Caco-2 (cell line): Measurements from ENCODE around the gene NDUFV1. TPM values are rescaled to one million over a fixed set of nuclear protein-coding genes. Genes with fewer than 3 reads are reported as not detected.

Experiments
- BruUV-seq: library from RNA; stranded (reverse); fragments of 400-500 nt; replicated peaks from 2 replicates; lab custom pipeline; 2021; lab: Mats Ljungman, UMichigan
- CTCF ChIA-PET: fragments of 300-600 bp; sonication (Branson Sonifier 250); formaldehyde crosslinking; loops from one replicate; lab custom pipeline; 2022; ENCODE audit warnings: antibody characterized with exemption; lab: Charles Lee
- POLR2A ChIA-PET: fragments of 300-600 bp; sonication (Branson Sonifier 250); formaldehyde crosslinking; loops from one replicate; lab custom pipeline; 2022; ENCODE audit warnings: antibody characterized with exemption; lab: Charles Lee
- DNase-seq, 2 experiments: peaks; one replicate each; pipeline versions ENCODE4 v3.0.0 to v3.0.0-alpha.2; 2020 to 2022
- H3K27me3 ChIP-seq: replicated peaks from 2 replicates; pipeline ENCODE4 v1.6.0; 2011; ENCODE audit warnings: low read length; ENCODE audit not compliant: control insufficient read depth, insufficient read depth
- H3K36me3 ChIP-seq: 2 replicates; pipeline ENCODE4 v1.5.1; 2011; ENCODE audit warnings: low read length; ENCODE audit not compliant: control insufficient read depth, insufficient read depth
- H3K4me1 ChIP-seq: fragments of 250-450 bp; sonication (Bioruptor Pico); 2 replicates; pipeline ENCODE4 v1.5.1; 2020; ENCODE audit warnings: mild to moderate bottlenecking
- H3K4me3 ChIP-seq: 2 replicates; pipeline ENCODE4 v1.5.1; 2011; ENCODE audit warnings: low read depth, mild to moderate bottlenecking, control low read depth, low read length
- H3K9me3 ChIP-seq: fragments of 250-450 bp; sonication (Bioruptor Pico); 2 replicates; pipeline ENCODE4 v1.5.1; 2020; ENCODE audit warnings: mild to moderate bottlenecking, moderate library complexity
- H3K27ac Mint-ChIP-seq: one replicate; pipeline ENCODE4 v1.8.0; 2022; ENCODE audit warnings: mixed read lengths; ENCODE audit not compliant: unreplicated experiment
- H3K27me3 Mint-ChIP-seq: one replicate; pipeline ENCODE4 v1.8.0; 2022; ENCODE audit warnings: mixed read lengths; ENCODE audit not compliant: insufficient read depth, unreplicated experiment
- H3K36me3 Mint-ChIP-seq: one replicate; pipeline ENCODE4 v1.8.0; 2022; ENCODE audit warnings: mild to moderate bottlenecking, mixed read lengths; ENCODE audit not compliant: insufficient read depth, unreplicated experiment
- H3K4me1 Mint-ChIP-seq: one replicate; pipeline ENCODE4 v1.8.0; 2022; ENCODE audit warnings: low read depth, mixed read lengths; ENCODE audit not compliant: unreplicated experiment
- H3K4me3 Mint-ChIP-seq: one replicate; pipeline ENCODE4 v1.8.0; 2022; ENCODE audit warnings: mild to moderate bottlenecking, moderate library complexity, mixed read lengths; ENCODE audit not compliant: unreplicated experiment
- H3K9me3 Mint-ChIP-seq: one replicate; pipeline ENCODE4 v1.8.0; 2022; ENCODE audit warnings: mixed read lengths; ENCODE audit not compliant: unreplicated experiment
- intact Hi-C: fragments of 100-400 bp; cut with micrococcal nuclease; formaldehyde crosslinking; loops from one replicate; pipeline ENCODE4 v1.10.0; 2022; ENCODE audit not compliant: unreplicated experiment
- total RNA-seq: library from RNA; stranded (reverse); gene quantifications from 2 replicates; pipeline ENCODE4 v1.2.3, GENCODE V29; 2022
- TF ChIP-seq, protein P1 (sequence below), 2 experiments: fragments of 200-600 bp in 1 of 2; IDR thresholded peaks; 1 replicate in 1 of 2; 2 replicates in 1 of 2; pipeline versions ENCODE4 v1.5.1 to v1.8.0; 2011 to 2022; ENCODE audit warnings: antibody characterized with exemption in 1 of 2, control low read depth in 1 of 2, inconsistent platforms in 1 of 2, low read depth in 1 of 2, low read length in 1 of 2, mild to moderate bottlenecking in 1 of 2, moderate library complexity in 1 of 2; ENCODE audit not compliant: insufficient read depth in 1 of 2, severe bottlenecking in 1 of 2, unreplicated experiment in 1 of 2

Gene NDUFV1
- total RNA-seq, 1 experiment from 2014 or later = 358 TPM

DNA sequence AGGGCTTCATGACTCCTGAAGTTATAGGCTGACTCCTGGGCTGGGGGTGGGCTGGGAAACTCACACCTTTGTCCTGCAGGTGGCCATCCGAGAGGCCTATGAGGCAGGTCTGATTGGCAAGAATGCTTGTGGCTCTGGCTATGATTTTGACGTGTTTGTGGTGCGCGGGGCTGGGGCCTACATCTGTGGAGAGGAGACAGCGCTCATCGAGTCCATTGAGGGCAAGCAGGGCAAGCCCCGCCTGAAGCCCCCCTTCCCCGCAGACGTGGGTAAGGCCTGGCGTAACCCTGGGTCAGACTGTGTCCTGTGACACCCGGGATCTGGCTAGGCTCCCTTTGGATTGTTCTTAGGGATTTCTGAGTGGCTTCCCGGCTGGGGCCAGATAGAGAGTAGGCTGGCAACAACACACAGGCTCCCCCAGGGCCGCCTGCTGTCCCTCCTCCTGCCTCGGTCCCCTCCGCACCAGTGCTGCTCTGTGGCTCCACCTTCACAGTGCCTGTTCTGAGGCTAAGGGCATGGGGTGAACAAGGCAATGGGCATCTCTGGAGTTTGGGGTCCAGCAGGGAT lies 3.6 kb downstream of the NDUFV1 start:
- H3K4me3 ChIP-seq = no peak overlapping the region
- ChIA-PET CTCF (interaction anchor here (0.6 kb wide), 1 partner anchor 303 kb away, joined by 5 read pairs; no protein-coding TSS in a partner anchor), POLR2A (no interaction called here)
- no peaks in the 10 kb centered on the region for H3K9me3 Mint-ChIP-seq
- intact Hi-C loops = no loop called here
- H3K36me3 Mint-ChIP-seq = peaks cover 42% of the 10 kb centered on the region
- no peaks in the 10 kb centered on the region for H3K9me3 ChIP-seq
- peaks cover 11% of the 10 kb centered on the region for H3K36me3 ChIP-seq
- no peaks in the 10 kb centered on the region for H3K4me1 Mint-ChIP-seq
- no TSS peak for BruUV-seq
- peaks cover 10% of the 10 kb centered on the region; the same call in 1 of the 2 replicates for H3K4me1 ChIP-seq
- TF ChIP-seq, protein P1, sequence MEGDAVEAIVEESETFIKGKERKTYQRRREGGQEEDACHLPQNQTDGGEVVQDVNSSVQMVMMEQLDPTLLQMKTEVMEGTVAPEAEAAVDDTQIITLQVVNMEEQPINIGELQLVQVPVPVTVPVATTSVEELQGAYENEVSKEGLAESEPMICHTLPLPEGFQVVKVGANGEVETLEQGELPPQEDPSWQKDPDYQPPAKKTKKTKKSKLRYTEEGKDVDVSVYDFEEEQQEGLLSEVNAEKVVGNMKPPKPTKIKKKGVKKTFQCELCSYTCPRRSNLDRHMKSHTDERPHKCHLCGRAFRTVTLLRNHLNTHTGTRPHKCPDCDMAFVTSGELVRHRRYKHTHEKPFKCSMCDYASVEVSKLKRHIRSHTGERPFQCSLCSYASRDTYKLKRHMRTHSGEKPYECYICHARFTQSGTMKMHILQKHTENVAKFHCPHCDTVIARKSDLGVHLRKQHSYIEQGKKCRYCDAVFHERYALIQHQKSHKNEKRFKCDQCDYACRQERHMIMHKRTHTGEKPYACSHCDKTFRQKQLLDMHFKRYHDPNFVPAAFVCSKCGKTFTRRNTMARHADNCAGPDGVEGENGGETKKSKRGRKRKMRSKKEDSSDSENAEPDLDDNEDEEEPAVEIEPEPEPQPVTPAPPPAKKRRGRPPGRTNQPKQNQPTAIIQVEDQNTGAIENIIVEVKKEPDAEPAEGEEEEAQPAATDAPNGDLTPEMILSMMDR (IDR thresholded peaks at IDR 0.05; ENCODE audit: insufficient read depth in 1 of 2, low read depth in 1 of 2, low read length in 1 of 2, severe bottlenecking in 1 of 2, unreplicated experiment in 1 of 2) = no peak
- no peak overlapping the region for H3K27ac Mint-ChIP-seq
- no peaks in the 10 kb centered on the region for H3K27me3 Mint-ChIP-seq
- no peak for DNase-seq
- no peak overlapping the region for H3K4me3 Mint-ChIP-seq
- no peaks in the 10 kb centered on the region for H3K27me3 ChIP-seq

DNA sequence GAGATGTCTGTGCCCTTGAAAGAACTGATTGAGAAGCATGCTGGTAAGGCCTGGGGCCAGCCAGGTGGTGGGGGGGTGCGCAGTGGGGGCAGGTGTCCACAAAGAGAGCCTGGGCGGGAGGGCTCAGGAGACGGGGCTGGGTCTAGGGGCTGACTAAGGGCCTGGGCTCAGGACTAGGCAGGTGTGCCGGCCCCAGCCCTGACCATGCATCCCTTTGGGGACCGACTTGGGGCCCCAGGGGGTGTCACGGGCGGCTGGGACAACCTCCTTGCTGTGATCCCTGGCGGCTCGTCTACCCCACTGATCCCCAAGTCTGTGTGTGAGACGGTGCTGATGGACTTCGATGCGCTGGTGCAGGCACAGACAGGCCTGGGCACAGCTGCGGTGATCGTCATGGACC lies 4.4 kb downstream of the NDUFV1 start:
- H3K36me3 ChIP-seq = peaks cover 11% of the 10 kb centered on the region
- H3K4me3 Mint-ChIP-seq = no peak overlapping the region
- no peak overlapping the region for H3K27ac Mint-ChIP-seq
- ChIA-PET CTCF (no interaction called here), POLR2A (no interaction called here)
- TF ChIP-seq, protein P1 (IDR thresholded peaks at IDR 0.05; ENCODE audit: insufficient read depth in 1 of 2, low read depth in 1 of 2, low read length in 1 of 2, severe bottlenecking in 1 of 2, unreplicated experiment in 1 of 2) = no peak
- H3K4me3 ChIP-seq = no peak overlapping the region
- H3K4me1 Mint-ChIP-seq = no peaks in the 10 kb centered on the region
- no TSS peak for BruUV-seq
- intact Hi-C loops = no loop called here
- H3K9me3 Mint-ChIP-seq = no peaks in the 10 kb centered on the region
- peaks cover 42% of the 10 kb centered on the region for H3K36me3 Mint-ChIP-seq
- DNase-seq = no peak
- H3K27me3 Mint-ChIP-seq = no peaks in the 10 kb centered on the region
- no peaks in the 10 kb centered on the region for H3K9me3 ChIP-seq
- H3K27me3 ChIP-seq = no peaks in the 10 kb centered on the region
- peaks cover 6% of the 10 kb centered on the region; the same call in 1 of the 2 replicates for H3K4me1 ChIP-seq

DNA sequence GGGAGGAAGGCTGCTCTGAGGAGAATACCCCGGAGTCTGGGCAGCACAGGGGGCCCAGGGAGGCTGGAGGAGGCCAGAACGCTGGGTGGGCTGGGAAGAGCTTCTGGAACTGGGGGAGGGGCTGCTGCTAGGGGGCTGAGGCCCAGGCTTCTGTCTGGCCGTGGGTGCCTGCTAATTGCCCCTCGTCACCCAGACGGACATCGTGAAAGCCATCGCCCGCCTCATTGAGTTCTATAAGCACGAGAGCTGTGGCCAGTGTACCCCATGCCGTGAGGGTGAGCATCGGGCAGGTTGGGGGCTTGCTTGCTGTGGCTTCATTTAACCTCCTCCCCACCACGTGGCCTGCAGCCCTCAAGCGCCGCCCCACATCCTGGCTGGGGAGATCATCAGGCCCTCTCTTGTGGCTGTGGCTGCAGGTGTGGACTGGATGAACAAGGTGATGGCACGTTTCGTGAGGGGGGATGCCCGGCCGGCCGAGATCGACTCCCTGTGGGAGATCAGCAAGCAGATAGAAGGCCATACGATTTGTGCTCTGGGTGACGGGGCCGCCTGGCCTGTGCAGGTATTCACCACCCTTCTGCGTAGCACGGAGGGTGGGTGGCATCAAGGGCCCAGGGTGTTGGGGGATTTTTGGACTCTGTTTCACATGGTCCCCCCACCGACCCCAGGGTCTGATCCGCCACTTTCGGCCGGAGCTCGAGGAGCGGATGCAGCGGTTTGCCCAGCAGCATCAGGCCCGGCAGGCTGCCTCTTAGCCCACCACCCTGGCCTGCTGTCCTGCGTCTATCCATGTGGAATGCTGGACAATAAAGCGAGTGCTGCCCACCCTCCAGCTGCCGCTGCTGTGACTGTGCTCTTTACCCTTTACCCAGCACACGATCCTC lies 5.2 kb downstream of the NDUFV1 start:
- POLR2A ChIA-PET = no interaction called here

More for the DNA sequence above, 5.2 kb downstream of the NDUFV1 start:
- Mint-ChIP-seq H3K36me3 (peaks cover 38% of the 10 kb centered on the region), H3K9me3 (no peaks in the 10 kb centered on the region), H3K27me3 (no peaks in the 10 kb centered on the region), H3K4me3 (no peak overlapping the region), H3K4me1 (peaks cover 2% of the 10 kb centered on the region), H3K27ac (no peak overlapping the region)
- 0 out of 2 replicates have a peak, but pooled peaks cover 4% of the 10 kb centered on the region for H3K4me1 ChIP-seq
- no peak for DNase-seq
- no peaks in the 10 kb centered on the region for H3K9me3 ChIP-seq
- CTCF ChIA-PET = interaction anchor here (1.0 kb wide), 1 partner anchor 17 kb away, joined by 9 read pairs; the partner anchor contains the start of gene NUDT8
- intact Hi-C loops = no loop called here
- no TSS peak for BruUV-seq
- TF ChIP-seq, protein P1 (IDR thresholded peaks at IDR 0.05; ENCODE audit: insufficient read depth in 1 of 2, low read depth in 1 of 2, low read length in 1 of 2, severe bottlenecking in 1 of 2, unreplicated experiment in 1 of 2) = no peak
- no peak overlapping the region for H3K4me3 ChIP-seq
- no peaks in the 10 kb centered on the region for H3K27me3 ChIP-seq
- H3K36me3 ChIP-seq = peaks cover 11% of the 10 kb centered on the region
